Activated B cell treated with CpG ODN at 0.5 μM for 24 hours (primary cell): ENCODE results near the gene DZANK1. TPM values are rescaled to one million over a fixed set of nuclear protein-coding genes. Genes with fewer than 3 reads are reported as not detected.

Experiments used
- ATAC-seq: fragments of 200-7000 bp; cut with Tn5 transposase; one replicate; pipeline ENCODE4 v1.10.0; 2021; ENCODE audit warnings: low read depth, mild to moderate bottlenecking, moderate library complexity
- CTCF ChIA-PET: fragments of 350-600 bp; sonication (Branson Sonifier 250); formaldehyde crosslinking; loops from one replicate; lab custom pipeline; 2021; ENCODE audit warnings: antibody characterized with exemption; lab: Charles Lee
- POLR2A ChIA-PET: fragments of 350-600 bp; sonication (Branson Sonifier 250); formaldehyde crosslinking; loops from one replicate; lab custom pipeline; 2021; ENCODE audit warnings: antibody characterized with exemption; lab: Charles Lee
- DNase-seq: peaks from one replicate; pipeline ENCODE4 v3.0.0; 2022
- H3K27ac Mint-ChIP-seq: one replicate; pipeline ENCODE4 v1.8.0; 2020; ENCODE audit warnings: mixed read lengths
- H3K27me3 Mint-ChIP-seq: one replicate; pipeline ENCODE4 v1.8.0; 2021; ENCODE audit warnings: mixed read lengths
- H3K36me3 Mint-ChIP-seq: one replicate; pipeline ENCODE4 v1.8.0; 2021; ENCODE audit warnings: low read depth, mixed read lengths
- H3K4me1 Mint-ChIP-seq: one replicate; pipeline ENCODE4 v1.8.0; 2021; ENCODE audit warnings: mixed read lengths
- H3K4me3 Mint-ChIP-seq: one replicate; pipeline ENCODE4 v1.8.0; 2020; ENCODE audit warnings: mild to moderate bottlenecking, mixed read lengths
- H3K9me3 Mint-ChIP-seq: one replicate; pipeline ENCODE4 v1.8.0; 2020; ENCODE audit warnings: mixed read lengths
- intact Hi-C: fragments of 100-400 bp; cut with micrococcal nuclease; formaldehyde crosslinking; loops from one replicate; pipeline ENCODE4 v1.15.1; 2024
- total RNA-seq: library from RNA; stranded (reverse); gene quantifications from 2 replicates; pipeline ENCODE4 v1.2.3, GENCODE V29; 2022
- TF ChIP-seq, protein P1 (sequence below): fragments of 200-600 bp; IDR thresholded peaks from one replicate; pipeline ENCODE4 v1.8.0; 2022; ENCODE audit warnings: antibody characterized with exemption, mild to moderate bottlenecking

Gene DZANK1
- total RNA-seq, 1 donor from 2014 or later, result 6.0 TPM

DNA sequence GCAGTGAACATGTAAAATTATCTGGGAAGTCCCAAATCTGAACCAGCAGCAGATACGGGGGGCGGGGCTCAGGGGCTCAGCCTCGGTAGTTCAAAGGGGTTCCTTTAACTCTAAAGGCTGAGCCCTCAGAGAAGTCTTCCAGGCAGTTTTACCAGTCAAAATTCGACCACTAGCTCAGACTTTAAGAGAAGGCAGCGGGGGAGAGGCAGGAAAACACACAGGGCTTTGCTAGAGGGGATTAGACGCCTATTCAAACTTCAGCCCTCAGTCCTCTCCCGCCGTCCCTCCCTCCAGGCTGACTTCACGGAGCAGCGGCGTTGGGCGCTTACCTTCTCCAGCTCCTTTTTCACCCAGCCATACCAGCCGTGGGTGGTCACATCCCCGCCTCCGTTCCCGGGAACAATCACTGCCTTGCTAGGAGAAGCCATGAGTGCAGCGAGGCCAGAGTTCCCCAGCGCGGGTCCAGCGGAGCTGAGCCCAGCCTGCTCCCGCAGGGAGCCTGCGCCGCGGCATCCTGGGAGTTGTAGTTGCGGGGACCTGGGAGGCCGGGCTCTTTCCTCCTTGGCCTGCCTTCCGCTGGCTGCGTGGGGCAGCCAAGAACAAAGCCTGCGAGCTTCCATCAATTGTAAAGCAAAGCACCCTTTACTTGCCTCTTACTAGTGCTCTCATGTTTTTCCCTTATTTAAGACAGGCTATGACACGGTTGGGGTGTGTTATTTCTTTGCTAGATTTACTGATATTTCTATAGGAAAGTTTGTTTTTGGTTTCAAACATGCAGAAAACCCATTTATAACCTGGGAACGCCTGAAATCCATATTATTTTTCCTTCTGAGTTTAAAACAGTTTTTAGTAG, 30.1 kb upstream of the DZANK1 start, which contains the start of gene RBBP9:
Gene RBBP9 (minus strand): TSS at position 486 of the 853 bp plus-strand sequence. CDS start 58 bp downstream, at position 428.
- no peaks in the 10 kb centered on the region for H3K9me3 Mint-ChIP-seq
- POLR2A ChIA-PET, result interaction anchor here (0.6 to 4.5 kb wide), 6 partner anchors 10 to 359 kb away, joined by 3 to 123 read pairs (median 6); partner anchors contain the start of genes DZANK1, KAT14, PET117 and POLR3F
- peaks cover 16% of the 10 kb centered on the region for H3K4me1 Mint-ChIP-seq
- CTCF ChIA-PET, result interaction anchor here (0.7 to 1.9 kb wide), 3 partner anchors 9 to 30 kb away, joined by 4 to 5 read pairs (median 4); partner anchors contain the start of genes DZANK1 and POLR3F
- H3K27ac Mint-ChIP-seq, result peak within 1 kb of the TSS; percentile 87
- TF ChIP-seq, protein P1, sequence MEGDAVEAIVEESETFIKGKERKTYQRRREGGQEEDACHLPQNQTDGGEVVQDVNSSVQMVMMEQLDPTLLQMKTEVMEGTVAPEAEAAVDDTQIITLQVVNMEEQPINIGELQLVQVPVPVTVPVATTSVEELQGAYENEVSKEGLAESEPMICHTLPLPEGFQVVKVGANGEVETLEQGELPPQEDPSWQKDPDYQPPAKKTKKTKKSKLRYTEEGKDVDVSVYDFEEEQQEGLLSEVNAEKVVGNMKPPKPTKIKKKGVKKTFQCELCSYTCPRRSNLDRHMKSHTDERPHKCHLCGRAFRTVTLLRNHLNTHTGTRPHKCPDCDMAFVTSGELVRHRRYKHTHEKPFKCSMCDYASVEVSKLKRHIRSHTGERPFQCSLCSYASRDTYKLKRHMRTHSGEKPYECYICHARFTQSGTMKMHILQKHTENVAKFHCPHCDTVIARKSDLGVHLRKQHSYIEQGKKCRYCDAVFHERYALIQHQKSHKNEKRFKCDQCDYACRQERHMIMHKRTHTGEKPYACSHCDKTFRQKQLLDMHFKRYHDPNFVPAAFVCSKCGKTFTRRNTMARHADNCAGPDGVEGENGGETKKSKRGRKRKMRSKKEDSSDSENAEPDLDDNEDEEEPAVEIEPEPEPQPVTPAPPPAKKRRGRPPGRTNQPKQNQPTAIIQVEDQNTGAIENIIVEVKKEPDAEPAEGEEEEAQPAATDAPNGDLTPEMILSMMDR, result no peak
- ATAC-seq (peak; percentile 99), DNase-seq (peak; percentile 67)
- peaks cover 23% of the 10 kb centered on the region for H3K36me3 Mint-ChIP-seq
- intact Hi-C loops, result loop anchor here (1.0 to 2.0 kb wide), 6 partner anchors 10 to 814 kb away; partner anchors contain the start of genes DZANK1, KAT14, PET117 and POLR3F
- peaks cover 3% of the 10 kb centered on the region for H3K27me3 Mint-ChIP-seq
- H3K4me3 Mint-ChIP-seq, result peak within 1 kb of the TSS; percentile 99

- ChIA-PET POLR2A (interaction anchor here (0.6 to 4.5 kb wide), 3 partner anchors 12 to 32 kb away, joined by 3 to 123 read pairs (median 32); partner anchors contain the start of genes DZANK1, POLR3F and SEC23B), CTCF (interaction anchor here (1.9 kb wide), 1 partner anchor 29 kb away, joined by 5 read pairs; the partner anchor contains the start of genes DZANK1 and POLR3F)
- H3K4me1 Mint-ChIP-seq, result peaks cover 16% of the 10 kb centered on the region
Measured at GRCh38 chr20:18496042-18496441, 29.2 kb upstream of the DZANK1 start.

GRCh38 chr20:18488301-18488700, 21.5 kb upstream of the DZANK1 start:
- no peaks in the 10 kb centered on the region for H3K4me1 Mint-ChIP-seq
- no peak overlapping the region for H3K27ac Mint-ChIP-seq
- intact Hi-C loops, result no loop called here

More at GRCh38 chr20:18496042-18496441, 29.2 kb upstream of the DZANK1 start:
- TF ChIP-seq, protein P1, result no peak
- intact Hi-C loops, result loop anchor here (2.0 kb wide), 2 partner anchors 359 to 813 kb away; partner anchors contain the start of genes KAT14, PET117 and RRBP1
- Mint-ChIP-seq H3K27me3 (no peaks in the 10 kb centered on the region), H3K4me3 (peak overlapping the region; percentile 99), H3K9me3 (no peaks in the 10 kb centered on the region), H3K36me3 (peaks cover 30% of the 10 kb centered on the region), H3K27ac (peak overlapping the region; percentile 35)
- ATAC-seq (no peak), DNase-seq (no peak)

DNA sequence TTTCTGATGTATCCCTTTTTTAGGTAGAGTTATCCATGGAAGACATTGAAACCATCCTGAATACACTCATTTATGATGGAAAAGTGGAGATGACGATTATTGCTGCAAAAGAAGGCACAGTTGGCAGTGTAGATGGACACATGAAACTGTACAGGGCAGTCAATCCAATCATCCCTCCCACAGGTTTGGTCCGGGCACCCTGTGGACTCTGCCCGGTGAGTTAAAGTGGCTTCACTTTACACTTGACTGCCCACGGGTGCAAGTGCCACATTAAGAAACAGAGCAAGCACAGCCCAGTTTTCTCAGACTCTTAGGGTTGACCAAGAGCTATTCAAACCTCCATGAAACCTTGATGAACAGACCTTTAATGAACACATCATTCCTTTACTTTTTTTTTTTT, 14.8 kb upstream of the DZANK1 start:
- H3K27ac Mint-ChIP-seq, result no peak overlapping the region

More at GRCh38 chr20:18488301-18488700, 21.5 kb upstream of the DZANK1 start:
- no peaks in the 10 kb centered on the region for H3K9me3 Mint-ChIP-seq
- TF ChIP-seq, protein P1, result no peak
- no peaks in the 10 kb centered on the region for H3K27me3 Mint-ChIP-seq
- no peak for ATAC-seq
- H3K4me3 Mint-ChIP-seq, result no peak overlapping the region
- ChIA-PET CTCF (no interaction called here), POLR2A (no interaction called here)
- no peak for DNase-seq
- peaks cover 79% of the 10 kb centered on the region for H3K36me3 Mint-ChIP-seq

More for the DNA sequence above, 14.8 kb upstream of the DZANK1 start:
- no peaks in the 10 kb centered on the region for H3K9me3 Mint-ChIP-seq
- POLR2A ChIA-PET, result no interaction called here
- CTCF ChIA-PET, result no interaction called here
- DNase-seq (no peak), ATAC-seq (no peak)
- H3K36me3 Mint-ChIP-seq, result peaks cover 77% of the 10 kb centered on the region
- intact Hi-C loops, result no loop called here
- no peaks in the 10 kb centered on the region for H3K4me1 Mint-ChIP-seq
- no peaks in the 10 kb centered on the region for H3K27me3 Mint-ChIP-seq
- TF ChIP-seq, protein P1, result no peak
- H3K4me3 Mint-ChIP-seq, result no peak overlapping the region
